K562 (cell line): ENCODE data around the gene NFIC. TPM values are rescaled to one million over a fixed set of nuclear protein-coding genes. Genes with fewer than 3 reads are reported as not detected.

Experiments
- ARID1B ChIP-seq: fragments of 450-650 bp; IDR thresholded peaks from 2 replicates; pipeline ENCODE4 v1.6.1; 2016; ENCODE audit warnings: antibody characterized with exemption, mild to moderate bottlenecking, inconsistent platforms
- C11orf30 ChIP-seq: fragments of 450-650 bp; IDR thresholded peaks from 2 replicates; pipeline ENCODE4 v1.6.1; 2016; ENCODE audit warnings: low read depth, mild to moderate bottlenecking
- CTBP1 ChIP-seq: fragments of 450-650 bp; IDR thresholded peaks from 2 replicates; pipeline ENCODE4 v1.6.1; 2016; ENCODE audit warnings: borderline replicate concordance
- ESRRA ChIP-seq: fragments of 450-650 bp; IDR thresholded peaks from 2 replicates; pipeline ENCODE4 v1.6.1; 2014; ENCODE audit warnings: low read depth, mild to moderate bottlenecking, moderate library complexity, borderline replicate concordance
- FOSL1 ChIP-seq: fragments of 200-800 bp; sonication (Bioruptor generic); conservative IDR thresholded peaks from 2 replicates; pipeline ENCODE4 v1.6.1; 2016; ENCODE audit warnings: missing genetic modification characterization, missing compliant biosample characterization
- MAFF ChIP-seq: IDR thresholded peaks from 2 replicates; pipeline ENCODE4 v1.6.1; 2012; ENCODE audit warnings: low read length, improper control_type of control experiment
- MAFG ChIP-seq: fragments of 450-650 bp; conservative IDR thresholded peaks from 2 replicates; pipeline ENCODE4 v1.6.1; 2016; ENCODE audit warnings: missing genetic modification characterization, missing compliant biosample characterization
- MTA3 ChIP-seq: fragments of 450-650 bp; formaldehyde crosslinking; IDR thresholded peaks from 2 replicates; pipeline ENCODE4 v1.6.1; 2017; ENCODE audit warnings: mild to moderate bottlenecking, borderline replicate concordance
- PRMT5 ChIP-seq: sonication (generic); formaldehyde crosslinking; IDR thresholded peaks from 2 replicates; pipeline ENCODE4 v1.5.0; 2020; ENCODE audit warnings: missing genetic modification reagents
- XRCC3 ChIP-seq: fragments of 450-650 bp; IDR thresholded peaks from 2 replicates; pipeline ENCODE4 v1.6.1; 2017; ENCODE audit warnings: mild to moderate bottlenecking, moderate library complexity
- ZKSCAN8 ChIP-seq: fragments of 200-800 bp; sonication (Bioruptor generic); IDR thresholded peaks from 2 replicates; pipeline ENCODE4 v1.6.1; 2016; ENCODE audit warnings: missing genetic modification characterization, missing compliant biosample characterization
- ZNF282 ChIP-seq: sonication (generic); formaldehyde crosslinking; IDR thresholded peaks from 2 replicates; pipeline ENCODE4 v1.8.1; 2023; ENCODE audit warnings: missing genetic modification reagents
- ZNF316 ChIP-seq: fragments of 450-650 bp; IDR thresholded peaks from 2 replicates; pipeline ENCODE4 v1.6.1; 2016
- polyA plus RNA-seq, 8 experiments: library from polyadenylated mRNA; depleted of rRNA in 4 of 8; stranded (reverse) in 5 of 8; unstranded in 3 of 8; fragments of >200 nt; fragmentation: Nextera tagmentation in 2 of 8; fragmentation: Illumina TruSeq in 1 of 8; extraction: Ambion mirVana in 2 of 8; extraction: Trizol in 1 of 8; gene quantifications; 2 replicates each; pipeline versions ENCODE4 v1.2.1 to v1.2.3, GENCODE V29; 2011 to 2014; ENCODE audit warnings: inconsistent platforms in 1 of 8, missing spikeins in 1 of 8
- total RNA-seq, 7 experiments: library from RNA; depleted of rRNA in 6 of 7; stranded (reverse); fragments of >200 nt in 6 of 7; fragmentation: Illumina TruSeq in 2 of 7; extraction: Trizol in 2 of 7; gene quantifications; 2 replicates each; pipeline versions ENCODE4 v1.2.1 to v1.2.3, GENCODE V29; 2011 to 2021; ENCODE audit warnings: low replicate concordance in 1 of 7
- TF ChIP-seq, protein P1 (sequence below): IDR thresholded peaks from 3 replicates; pipeline ENCODE4 v1.6.1; 2011; ENCODE audit warnings: borderline replicate concordance, mild to moderate bottlenecking; ENCODE audit not compliant: insufficient read length, insufficient read depth
- TF ChIP-seq, protein P2 (sequence below): fragments of 250-450 bp; sonication (Bioruptor Pico); IDR thresholded peaks from 2 replicates; pipeline ENCODE4 v1.5.0; 2021
- TF ChIP-seq, protein P3 (sequence below): sonication (generic); formaldehyde crosslinking; IDR thresholded peaks from 2 replicates; pipeline ENCODE4 v1.8.1; 2023; ENCODE audit warnings: mild to moderate bottlenecking, missing genetic modification reagents
- TF ChIP-seq, protein P4 (sequence below), 2 experiments: fragments of 450-650 bp in 1 of 2; IDR thresholded peaks; 2 replicates each; pipeline ENCODE4 v1.6.1; 2011 to 2017; ENCODE audit warnings: low read depth in 2 of 2, antibody characterized with exemption in 1 of 2, borderline replicate concordance in 1 of 2, low read length in 1 of 2, mild to moderate bottlenecking in 1 of 2, mixed read lengths in 1 of 2; ENCODE audit not compliant: control insufficient read depth in 1 of 2
- TF ChIP-seq, protein P5 (sequence below), 2 experiments: fragments of 450-650 bp in 1 of 2; sonication (generic) in 1 of 2; formaldehyde crosslinking; conservative IDR thresholded peaks; 2 replicates each; pipeline versions ENCODE4 v1.4.0 to v1.8.1; 2020 to 2022; ENCODE audit warnings: mild to moderate bottlenecking in 1 of 2, missing genetic modification reagents in 1 of 2

The NFIC gene
- total and polyA plus RNA-seq, 9 of the 15 experiments (the other 6 are each of a cell fraction or from before 2014, with no cell fraction given) = 0.71 to 62.1 (median 6.9) TPM

DNA sequence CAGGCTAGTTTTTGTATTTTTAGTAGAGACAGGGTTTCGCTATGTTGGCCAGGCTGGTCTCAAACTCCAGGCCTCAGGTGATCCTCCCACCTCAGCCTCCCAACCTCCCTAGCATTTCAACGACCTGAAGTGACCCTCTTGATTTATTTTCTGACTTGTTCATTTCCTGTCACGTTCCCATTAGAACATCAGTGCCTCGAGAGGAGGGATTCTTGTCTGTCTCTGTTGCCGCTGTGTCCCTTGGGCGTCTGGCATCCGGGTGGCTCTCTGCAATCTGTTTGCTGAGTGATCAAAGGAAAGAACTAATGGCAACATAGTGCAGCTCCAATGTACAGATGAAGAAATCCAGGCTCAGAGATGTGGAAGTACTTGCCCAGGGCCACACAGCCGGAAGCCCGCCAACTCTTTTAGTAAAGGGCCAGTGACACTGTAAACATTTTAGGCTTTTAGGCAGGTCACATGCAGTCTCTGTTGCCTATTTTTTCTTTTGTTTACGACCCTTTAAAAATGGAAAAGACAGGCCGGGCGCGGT is 47.5 kb downstream of the NFIC start (continued):
- TF ChIP-seq, protein P1, sequence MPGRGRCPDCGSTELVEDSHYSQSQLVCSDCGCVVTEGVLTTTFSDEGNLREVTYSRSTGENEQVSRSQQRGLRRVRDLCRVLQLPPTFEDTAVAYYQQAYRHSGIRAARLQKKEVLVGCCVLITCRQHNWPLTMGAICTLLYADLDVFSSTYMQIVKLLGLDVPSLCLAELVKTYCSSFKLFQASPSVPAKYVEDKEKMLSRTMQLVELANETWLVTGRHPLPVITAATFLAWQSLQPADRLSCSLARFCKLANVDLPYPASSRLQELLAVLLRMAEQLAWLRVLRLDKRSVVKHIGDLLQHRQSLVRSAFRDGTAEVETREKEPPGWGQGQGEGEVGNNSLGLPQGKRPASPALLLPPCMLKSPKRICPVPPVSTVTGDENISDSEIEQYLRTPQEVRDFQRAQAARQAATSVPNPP = no peak
- TF ChIP-seq ZNF316 (peak; percentile 89), MAFG (peak; percentile 59; the same call in 1 of the 2 replicates), XRCC3 (no peak), CTBP1 (no peak), ZNF282 (CRISPR knock-in tag) (no peak), FOSL1 (tag) (no peak), ESRRA (no peak), MAFF (0 out of 2 replicates have a peak, but pooled peaks have one; percentile 39), ZKSCAN8 (CRISPR knock-in tag) (no peak), MTA3 (no peak), C11orf30 (peak; percentile 78), PRMT5 (CRISPR knock-in tag) (no peak), ARID1B (no peak)
- TF ChIP-seq, protein P2, sequence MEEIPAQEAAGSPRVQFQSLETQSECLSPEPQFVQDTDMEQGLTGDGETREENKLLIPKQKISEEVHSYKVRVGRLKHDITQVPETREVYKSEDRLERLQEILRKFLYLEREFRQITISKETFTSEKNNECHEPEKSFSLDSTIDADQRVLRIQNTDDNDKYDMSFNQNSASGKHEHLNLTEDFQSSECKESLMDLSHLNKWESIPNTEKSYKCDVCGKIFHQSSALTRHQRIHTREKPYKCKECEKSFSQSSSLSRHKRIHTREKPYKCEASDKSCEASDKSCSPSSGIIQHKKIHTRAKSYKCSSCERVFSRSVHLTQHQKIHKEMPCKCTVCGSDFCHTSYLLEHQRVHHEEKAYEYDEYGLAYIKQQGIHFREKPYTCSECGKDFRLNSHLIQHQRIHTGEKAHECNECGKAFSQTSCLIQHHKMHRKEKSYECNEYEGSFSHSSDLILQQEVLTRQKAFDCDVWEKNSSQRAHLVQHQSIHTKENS (CRISPR knock-in tag) = no peak
- TF ChIP-seq, protein P3, sequence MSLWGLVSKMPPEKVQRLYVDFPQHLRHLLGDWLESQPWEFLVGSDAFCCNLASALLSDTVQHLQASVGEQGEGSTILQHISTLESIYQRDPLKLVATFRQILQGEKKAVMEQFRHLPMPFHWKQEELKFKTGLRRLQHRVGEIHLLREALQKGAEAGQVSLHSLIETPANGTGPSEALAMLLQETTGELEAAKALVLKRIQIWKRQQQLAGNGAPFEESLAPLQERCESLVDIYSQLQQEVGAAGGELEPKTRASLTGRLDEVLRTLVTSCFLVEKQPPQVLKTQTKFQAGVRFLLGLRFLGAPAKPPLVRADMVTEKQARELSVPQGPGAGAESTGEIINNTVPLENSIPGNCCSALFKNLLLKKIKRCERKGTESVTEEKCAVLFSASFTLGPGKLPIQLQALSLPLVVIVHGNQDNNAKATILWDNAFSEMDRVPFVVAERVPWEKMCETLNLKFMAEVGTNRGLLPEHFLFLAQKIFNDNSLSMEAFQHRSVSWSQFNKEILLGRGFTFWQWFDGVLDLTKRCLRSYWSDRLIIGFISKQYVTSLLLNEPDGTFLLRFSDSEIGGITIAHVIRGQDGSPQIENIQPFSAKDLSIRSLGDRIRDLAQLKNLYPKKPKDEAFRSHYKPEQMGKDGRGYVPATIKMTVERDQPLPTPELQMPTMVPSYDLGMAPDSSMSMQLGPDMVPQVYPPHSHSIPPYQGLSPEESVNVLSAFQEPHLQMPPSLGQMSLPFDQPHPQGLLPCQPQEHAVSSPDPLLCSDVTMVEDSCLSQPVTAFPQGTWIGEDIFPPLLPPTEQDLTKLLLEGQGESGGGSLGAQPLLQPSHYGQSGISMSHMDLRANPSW (CRISPR knock-in tag) = no peak
- TF ChIP-seq, protein P4, sequence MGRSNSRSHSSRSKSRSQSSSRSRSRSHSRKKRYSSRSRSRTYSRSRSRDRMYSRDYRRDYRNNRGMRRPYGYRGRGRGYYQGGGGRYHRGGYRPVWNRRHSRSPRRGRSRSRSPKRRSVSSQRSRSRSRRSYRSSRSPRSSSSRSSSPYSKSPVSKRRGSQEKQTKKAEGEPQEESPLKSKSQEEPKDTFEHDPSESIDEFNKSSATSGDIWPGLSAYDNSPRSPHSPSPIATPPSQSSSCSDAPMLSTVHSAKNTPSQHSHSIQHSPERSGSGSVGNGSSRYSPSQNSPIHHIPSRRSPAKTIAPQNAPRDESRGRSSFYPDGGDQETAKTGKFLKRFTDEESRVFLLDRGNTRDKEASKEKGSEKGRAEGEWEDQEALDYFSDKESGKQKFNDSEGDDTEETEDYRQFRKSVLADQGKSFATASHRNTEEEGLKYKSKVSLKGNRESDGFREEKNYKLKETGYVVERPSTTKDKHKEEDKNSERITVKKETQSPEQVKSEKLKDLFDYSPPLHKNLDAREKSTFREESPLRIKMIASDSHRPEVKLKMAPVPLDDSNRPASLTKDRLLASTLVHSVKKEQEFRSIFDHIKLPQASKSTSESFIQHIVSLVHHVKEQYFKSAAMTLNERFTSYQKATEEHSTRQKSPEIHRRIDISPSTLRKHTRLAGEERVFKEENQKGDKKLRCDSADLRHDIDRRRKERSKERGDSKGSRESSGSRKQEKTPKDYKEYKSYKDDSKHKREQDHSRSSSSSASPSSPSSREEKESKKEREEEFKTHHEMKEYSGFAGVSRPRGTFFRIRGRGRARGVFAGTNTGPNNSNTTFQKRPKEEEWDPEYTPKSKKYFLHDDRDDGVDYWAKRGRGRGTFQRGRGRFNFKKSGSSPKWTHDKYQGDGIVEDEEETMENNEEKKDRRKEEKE (IDR thresholded peaks at IDR 0.05; ENCODE audit: borderline replicate concordance in 1 of 2, control insufficient read depth in 1 of 2, low read depth in 2 of 2, low read length in 1 of 2) = no peak
- TF ChIP-seq, protein P5, sequence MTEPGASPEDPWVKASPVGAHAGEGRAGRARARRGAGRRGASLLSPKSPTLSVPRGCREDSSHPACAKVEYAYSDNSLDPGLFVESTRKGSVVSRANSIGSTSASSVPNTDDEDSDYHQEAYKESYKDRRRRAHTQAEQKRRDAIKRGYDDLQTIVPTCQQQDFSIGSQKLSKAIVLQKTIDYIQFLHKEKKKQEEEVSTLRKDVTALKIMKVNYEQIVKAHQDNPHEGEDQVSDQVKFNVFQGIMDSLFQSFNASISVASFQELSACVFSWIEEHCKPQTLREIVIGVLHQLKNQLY (CRISPR knock-in tag; conservative IDR thresholded peaks at IDR 0.05) = no peak
